ENCODE data around the gene ASB5. TPM values are rescaled to one million over a fixed set of nuclear protein-coding genes. Genes with fewer than 3 reads are reported as not detected.
"Not testable (repeated sequence)": the region's sequence is repeated elsewhere in the genome, so short reads cannot be mapped to it uniquely, and the experiment has no call there.

The ASB5 gene
- polyA plus RNA-seq, 6 donors from 2014 or later = not detected

GRCh38 chr4:176236946-176237345, 32.1 kb downstream of the ASB5 start:
- Mint-ChIP-seq H3K27me3 (peaks cover 9 to 21% (median 14%) of the 10 kb centered on the region in 3 donors), H3K9me3 (peaks cover 0 to 5% (median 0%) of the 10 kb centered on the region in 7 donors), H3K36me3 (no peaks in the 10 kb centered on the region), H3K27ac (no peak overlapping the region), H3K4me1 (no peaks in the 10 kb centered on the region), H3K4me3 (no peak overlapping the region)
- ATAC-seq (ENCODE audit: low read depth in 2 of 2) (no peak), DNase-seq (no peak)

- ATAC-seq (ENCODE audit: low read depth in 2 of 2) (no peak), DNase-seq (no peak)
- no peaks in the 10 kb centered on the region for H3K4me1 Mint-ChIP-seq
- peaks cover 24 to 30% (median 26%) of the 10 kb centered on the region in 3 donors for H3K27me3 Mint-ChIP-seq
- no peak overlapping the region for H3K4me3 Mint-ChIP-seq
- H3K36me3 Mint-ChIP-seq = no peaks in the 10 kb centered on the region
- H3K9me3 Mint-ChIP-seq = peaks cover 0 to 5% (median 0%) of the 10 kb centered on the region in 7 donors
- no peak overlapping the region for H3K27ac Mint-ChIP-seq
Measured at GRCh38 chr4:176230836-176231235, 38.2 kb downstream of the ASB5 start.

GRCh38 chr4:176229645-176230044, 39.4 kb downstream of the ASB5 start:
- no peaks in the 10 kb centered on the region for H3K36me3 Mint-ChIP-seq
- no peak overlapping the region for H3K4me3 Mint-ChIP-seq
- DNase-seq (no peak), ATAC-seq (ENCODE audit: low read depth in 2 of 2) (no peak)
- H3K4me1 Mint-ChIP-seq = no peaks in the 10 kb centered on the region
- H3K27me3 Mint-ChIP-seq = peaks cover 26 to 29% (median 28%) of the 10 kb centered on the region in 3 donors
- H3K27ac Mint-ChIP-seq = no peak overlapping the region
- H3K9me3 Mint-ChIP-seq = peaks cover 0 to 5% (median 0%) of the 10 kb centered on the region in 7 donors

- no peak for ATAC-seq (ENCODE audit: low read depth in 2 of 2)
- DNase-seq = no peak
- H3K4me1 Mint-ChIP-seq = no peaks in the 10 kb centered on the region
- H3K36me3 Mint-ChIP-seq = no peaks in the 10 kb centered on the region
- peak overlapping the region in 1 of 6 donors; percentile 63 for H3K27ac Mint-ChIP-seq
- no peaks in the 10 kb centered on the region for H3K9me3 Mint-ChIP-seq
- peaks cover 14 to 17% (median 17%) of the 10 kb centered on the region in 3 donors for H3K27me3 Mint-ChIP-seq
- no peak overlapping the region for H3K4me3 Mint-ChIP-seq
Measured at GRCh38 chr4:176226736-176227135, 42.3 kb downstream of the ASB5 start.

GRCh38 chr4:176223561-176223960, 45.5 kb downstream of the ASB5 start:
- H3K4me1 Mint-ChIP-seq = no peaks in the 10 kb centered on the region
- H3K27ac Mint-ChIP-seq = no peak overlapping the region
- no peaks in the 10 kb centered on the region for H3K9me3 Mint-ChIP-seq
- ATAC-seq (ENCODE audit: low read depth in 2 of 2) (no peak), DNase-seq (no peak)
- no peak overlapping the region for H3K4me3 Mint-ChIP-seq
- no peaks in the 10 kb centered on the region for H3K36me3 Mint-ChIP-seq
- H3K27me3 Mint-ChIP-seq = peaks cover 9 to 13% (median 11%) of the 10 kb centered on the region in 3 donors

GRCh38 chr4:176222149-176222548, 46.9 kb downstream of the ASB5 start:
- no peak for DNase-seq
- Mint-ChIP-seq H3K4me3 (no peak overlapping the region), H3K4me1 (no peaks in the 10 kb centered on the region), H3K27me3 (peaks cover 5 to 13% (median 9%) of the 10 kb centered on the region in 3 donors), H3K27ac (no peak overlapping the region), H3K36me3 (no peaks in the 10 kb centered on the region), H3K9me3 (no peaks in the 10 kb centered on the region)
- ATAC-seq (ENCODE audit: low read depth in 2 of 2) = no peak

GRCh38 chr4:176217510-176217909, 51.5 kb downstream of the ASB5 start:
- Mint-ChIP-seq H3K36me3 (peaks cover 0 to 4% of the 10 kb centered on the region in 2 donors), H3K4me1 (no peaks in the 10 kb centered on the region), H3K9me3 (peaks cover 2 to 6% (median 3%) of the 10 kb centered on the region in 7 donors), H3K27me3 (peaks cover 0 to 8% (median 0%) of the 10 kb centered on the region in 3 donors), H3K27ac (no peak overlapping the region), H3K4me3 (no peak overlapping the region)
- DNase-seq = no peak
- no peak for ATAC-seq (ENCODE audit: low read depth in 2 of 2)

- H3K4me3 Mint-ChIP-seq = peak overlapping the region in 1 of 8 donors; percentile 36
- not testable (repeated sequence) for DNase-seq; ATAC-seq (ENCODE audit: low read depth in 2 of 2); H3K27ac Mint-ChIP-seq; H3K36me3 Mint-ChIP-seq; H3K4me1 Mint-ChIP-seq
- peaks cover 23 to 27% (median 23%) of the 10 kb centered on the region in 3 donors for H3K27me3 Mint-ChIP-seq
- H3K9me3 Mint-ChIP-seq = peaks cover 4 to 18% (median 11%) of the 10 kb centered on the region in 7 donors
Measured at GRCh38 chr4:176212351-176212750, 56.7 kb downstream of the ASB5 start.

GRCh38 chr4:176210579-176211296, 58.3 kb downstream of the ASB5 start:
- ATAC-seq (ENCODE audit: low read depth in 2 of 2) = no peak
- Mint-ChIP-seq H3K27ac (peak overlapping the region in 1 of 6 donors; percentile 62), H3K9me3 (peaks cover 4 to 18% (median 11%) of the 10 kb centered on the region in 7 donors), H3K27me3 (peaks cover 18 to 43% (median 38%) of the 10 kb centered on the region in 3 donors), H3K4me1 (no peaks in the 10 kb centered on the region), H3K36me3 (peaks cover 0 to 7% of the 10 kb centered on the region in 2 donors), H3K4me3 (no peak overlapping the region)
- DNase-seq = no peak

GRCh38 chr4:176210101-176210500, 58.9 kb downstream of the ASB5 start:
- peaks cover 25 to 49% (median 44%) of the 10 kb centered on the region in 3 donors for H3K27me3 Mint-ChIP-seq
- no peak for ATAC-seq (ENCODE audit: low read depth in 2 of 2)
- H3K4me3 Mint-ChIP-seq = no peak overlapping the region
- peak overlapping the region in 1 of 6 donors; percentile 62 for H3K27ac Mint-ChIP-seq
- H3K4me1 Mint-ChIP-seq = no peaks in the 10 kb centered on the region
- no peak for DNase-seq
- peaks cover 0 to 7% of the 10 kb centered on the region in 2 donors for H3K36me3 Mint-ChIP-seq
- peaks cover 4 to 18% (median 11%) of the 10 kb centered on the region in 7 donors for H3K9me3 Mint-ChIP-seq

GRCh38 chr4:176209535-176209934, 59.5 kb downstream of the ASB5 start:
- Mint-ChIP-seq H3K27me3 (peaks cover 29 to 52% (median 47%) of the 10 kb centered on the region in 3 donors), H3K36me3 (peaks cover 0 to 7% of the 10 kb centered on the region in 2 donors), H3K4me3 (no peak overlapping the region)

GRCh38 chr4:176207839-176208238, 61.2 kb downstream of the ASB5 start:
- ATAC-seq (ENCODE audit: low read depth in 2 of 2) (no peak), DNase-seq (no peak)
- H3K4me3 Mint-ChIP-seq = no peak overlapping the region
- peaks cover 4 to 15% (median 11%) of the 10 kb centered on the region in 7 donors for H3K9me3 Mint-ChIP-seq
- no peaks in the 10 kb centered on the region for H3K4me1 Mint-ChIP-seq
- peaks cover 32 to 61% (median 60%) of the 10 kb centered on the region in 3 donors for H3K27me3 Mint-ChIP-seq
- H3K36me3 Mint-ChIP-seq = peaks cover 0 to 7% of the 10 kb centered on the region in 2 donors
- H3K27ac Mint-ChIP-seq = no peak overlapping the region

More at GRCh38 chr4:176209535-176209934, 59.5 kb downstream of the ASB5 start:
- no peaks in the 10 kb centered on the region for H3K4me1 Mint-ChIP-seq
- ATAC-seq (ENCODE audit: low read depth in 2 of 2) = no peak
- no peak for DNase-seq
- no peak overlapping the region for H3K27ac Mint-ChIP-seq
- H3K9me3 Mint-ChIP-seq = peaks cover 4 to 18% (median 11%) of the 10 kb centered on the region in 7 donors

- peaks cover 25 to 57% (median 55%) of the 10 kb centered on the region in 3 donors for H3K27me3 Mint-ChIP-seq
- no peak overlapping the region for H3K27ac Mint-ChIP-seq
- peaks cover 0 to 4% (median 0%) of the 10 kb centered on the region in 7 donors for H3K9me3 Mint-ChIP-seq
- no peaks in the 10 kb centered on the region for H3K4me1 Mint-ChIP-seq
- peak overlapping the region in 1 of 8 donors; percentile 60 for H3K4me3 Mint-ChIP-seq
- no peaks in the 10 kb centered on the region for H3K36me3 Mint-ChIP-seq
- no peak for DNase-seq
- ATAC-seq (ENCODE audit: low read depth in 2 of 2) = no peak
Measured at GRCh38 chr4:176205299-176205698, 63.7 kb downstream of the ASB5 start.

- Mint-ChIP-seq H3K9me3 (peaks cover 0 to 2% (median 0%) of the 10 kb centered on the region in 7 donors), H3K4me1 (peaks cover 10 to 12% (median 12%) of the 10 kb centered on the region in 3 donors), H3K36me3 (peaks cover 0 to 5% of the 10 kb centered on the region in 2 donors), H3K4me3 (no peak overlapping the region), H3K27me3 (peaks cover 8 to 27% (median 9%) of the 10 kb centered on the region in 3 donors), H3K27ac (peak overlapping the region in 1 of 6 donors; percentile 42)
- ATAC-seq (ENCODE audit: low read depth in 2 of 2) = no peak
- no peak for DNase-seq
Measured at GRCh38 chr4:176198316-176198903, 70.6 kb downstream of the ASB5 start.
